PFSK-1 (cell line): Measurements from ENCODE around the gene MCFD2.

Source experiments
- POLR2AphosphoS5 ChIP-seq: IDR thresholded peaks from 2 replicates; pipeline ENCODE4 v1.6.1; 2012; ENCODE audit warnings: low read depth, mild to moderate bottlenecking, control low read depth, low read length, moderate library complexity
- SIN3A ChIP-seq: IDR thresholded peaks from 2 replicates; pipeline ENCODE4 v1.6.1; 2012; ENCODE audit warnings: mild to moderate bottlenecking, low read length, moderate library complexity, borderline replicate concordance; ENCODE audit not compliant: insufficient read depth
- TAF1 ChIP-seq: IDR thresholded peaks from 2 replicates; pipeline ENCODE4 v1.6.1; 2012; ENCODE audit warnings: low read length, control low read depth, borderline replicate concordance; ENCODE audit not compliant: insufficient read depth
- TF ChIP-seq, protein P1 (sequence below), 2 experiments: IDR thresholded peaks; 2 replicates each; pipeline versions ENCODE4 v1.6.1 to v1.8.0; 2011 to 2012; ENCODE audit warnings: low read depth in 2 of 2, low read length in 2 of 2, control low read depth in 1 of 2, inconsistent platforms in 1 of 2, mild to moderate bottlenecking in 1 of 2, moderate library complexity in 1 of 2; ENCODE audit not compliant: insufficient read depth in 1 of 2

DNA sequence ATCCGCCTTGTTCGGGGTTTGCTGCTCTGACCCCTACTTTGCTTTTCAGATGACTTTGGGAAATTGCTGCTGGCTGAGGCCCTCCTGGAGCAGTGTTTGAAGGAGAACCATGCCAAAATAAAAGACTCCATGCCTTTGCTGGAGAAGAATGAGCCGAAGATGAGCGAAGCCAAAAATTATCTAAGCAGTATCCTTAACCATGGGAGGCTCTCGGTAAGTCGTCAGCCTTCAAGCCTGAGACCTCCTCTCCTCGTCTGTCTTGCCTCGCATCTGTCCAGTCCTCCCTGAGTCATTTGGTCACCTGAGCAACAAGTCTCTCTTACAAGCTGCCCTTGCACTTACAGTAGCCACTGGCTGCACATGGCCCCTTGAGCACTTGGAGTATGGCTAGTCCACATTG, 34.7 kb upstream of the MCFD2 start:
- TF ChIP-seq, protein P1, sequence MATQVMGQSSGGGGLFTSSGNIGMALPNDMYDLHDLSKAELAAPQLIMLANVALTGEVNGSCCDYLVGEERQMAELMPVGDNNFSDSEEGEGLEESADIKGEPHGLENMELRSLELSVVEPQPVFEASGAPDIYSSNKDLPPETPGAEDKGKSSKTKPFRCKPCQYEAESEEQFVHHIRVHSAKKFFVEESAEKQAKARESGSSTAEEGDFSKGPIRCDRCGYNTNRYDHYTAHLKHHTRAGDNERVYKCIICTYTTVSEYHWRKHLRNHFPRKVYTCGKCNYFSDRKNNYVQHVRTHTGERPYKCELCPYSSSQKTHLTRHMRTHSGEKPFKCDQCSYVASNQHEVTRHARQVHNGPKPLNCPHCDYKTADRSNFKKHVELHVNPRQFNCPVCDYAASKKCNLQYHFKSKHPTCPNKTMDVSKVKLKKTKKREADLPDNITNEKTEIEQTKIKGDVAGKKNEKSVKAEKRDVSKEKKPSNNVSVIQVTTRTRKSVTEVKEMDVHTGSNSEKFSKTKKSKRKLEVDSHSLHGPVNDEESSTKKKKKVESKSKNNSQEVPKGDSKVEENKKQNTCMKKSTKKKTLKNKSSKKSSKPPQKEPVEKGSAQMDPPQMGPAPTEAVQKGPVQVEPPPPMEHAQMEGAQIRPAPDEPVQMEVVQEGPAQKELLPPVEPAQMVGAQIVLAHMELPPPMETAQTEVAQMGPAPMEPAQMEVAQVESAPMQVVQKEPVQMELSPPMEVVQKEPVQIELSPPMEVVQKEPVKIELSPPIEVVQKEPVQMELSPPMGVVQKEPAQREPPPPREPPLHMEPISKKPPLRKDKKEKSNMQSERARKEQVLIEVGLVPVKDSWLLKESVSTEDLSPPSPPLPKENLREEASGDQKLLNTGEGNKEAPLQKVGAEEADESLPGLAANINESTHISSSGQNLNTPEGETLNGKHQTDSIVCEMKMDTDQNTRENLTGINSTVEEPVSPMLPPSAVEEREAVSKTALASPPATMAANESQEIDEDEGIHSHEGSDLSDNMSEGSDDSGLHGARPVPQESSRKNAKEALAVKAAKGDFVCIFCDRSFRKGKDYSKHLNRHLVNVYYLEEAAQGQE (IDR thresholded peaks at IDR 0.05; ENCODE audit: insufficient read depth in 1 of 2, low read depth in 2 of 2, low read length in 2 of 2): no peak
- TF ChIP-seq POLR2AphosphoS5: no peak
- no peak for TF ChIP-seq TAF1
- no peak for TF ChIP-seq SIN3A
